Stimulated activated naive CD8-positive, alpha-beta T cell treated with anti-CD3 and anti-CD28 coated beads, Interleukin-15, Interleukin-2, amounts not matched to agents 100 U/mL and 50 U/mL, for 24 hours (primary cell): Measurements from ENCODE around the gene PMPCB.
"Not testable (repeated sequence)": the region's sequence is repeated elsewhere in the genome, so short reads cannot be mapped to it uniquely, and the experiment has no call there.

Experiments used
- ATAC-seq: fragments of 150-1000 bp; cut with Tn5 transposase; one replicate; pipeline ENCODE4 v1.10.0; 2021
- DNase-seq: peaks from one replicate; pipeline ENCODE4 v3.0.0; 2021

PMPCB gene, protein sequence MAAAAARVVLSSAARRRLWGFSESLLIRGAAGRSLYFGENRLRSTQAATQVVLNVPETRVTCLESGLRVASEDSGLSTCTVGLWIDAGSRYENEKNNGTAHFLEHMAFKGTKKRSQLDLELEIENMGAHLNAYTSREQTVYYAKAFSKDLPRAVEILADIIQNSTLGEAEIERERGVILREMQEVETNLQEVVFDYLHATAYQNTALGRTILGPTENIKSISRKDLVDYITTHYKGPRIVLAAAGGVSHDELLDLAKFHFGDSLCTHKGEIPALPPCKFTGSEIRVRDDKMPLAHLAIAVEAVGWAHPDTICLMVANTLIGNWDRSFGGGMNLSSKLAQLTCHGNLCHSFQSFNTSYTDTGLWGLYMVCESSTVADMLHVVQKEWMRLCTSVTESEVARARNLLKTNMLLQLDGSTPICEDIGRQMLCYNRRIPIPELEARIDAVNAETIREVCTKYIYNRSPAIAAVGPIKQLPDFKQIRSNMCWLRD

DNA sequence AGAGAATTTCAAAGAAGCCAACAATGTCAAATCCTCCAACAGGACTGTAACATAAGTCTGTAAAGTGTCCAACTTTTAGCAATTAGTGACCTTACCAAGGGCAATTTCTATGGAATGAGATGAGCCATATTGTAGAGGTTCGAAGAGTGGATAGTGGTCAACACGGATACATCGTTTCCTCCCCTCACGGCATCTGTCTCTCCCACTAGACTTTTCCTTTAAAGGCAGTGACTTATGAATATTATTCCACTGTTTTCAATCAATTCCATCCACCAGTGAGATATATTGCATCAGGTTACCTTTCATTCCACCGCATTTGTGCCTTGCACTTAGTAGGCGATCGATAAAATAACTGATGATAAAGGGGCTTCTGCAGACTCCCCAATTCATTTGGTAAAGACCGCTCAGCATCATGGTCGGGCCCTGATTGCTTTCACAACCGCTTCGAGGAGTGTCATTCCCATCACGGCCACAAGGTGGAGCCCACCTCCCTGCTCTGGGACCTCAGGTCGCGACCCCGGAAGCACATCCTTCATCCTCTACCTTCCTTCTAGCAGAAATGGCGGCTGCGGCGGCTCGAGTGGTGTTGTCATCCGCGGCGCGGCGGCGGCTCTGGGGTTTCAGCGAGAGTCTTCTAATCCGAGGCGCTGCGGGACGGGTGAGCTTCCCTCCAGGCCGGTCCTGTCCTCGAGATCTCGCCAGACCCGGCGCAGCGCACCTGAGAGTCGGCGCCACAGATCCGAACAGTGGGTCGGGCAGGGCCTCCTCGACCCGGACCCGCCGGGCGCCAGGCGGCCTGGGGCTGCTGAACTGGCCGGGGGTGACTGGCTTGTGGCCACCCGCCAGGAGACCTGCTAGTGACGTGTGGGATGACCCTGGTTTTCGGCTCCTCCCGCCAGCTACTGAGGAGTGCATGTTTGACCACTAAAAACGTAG lies at the start of gene PMPCB:
Gene PMPCB, plus strand, starts transcription at position 535 of the 936 bp plus-strand sequence. Its CDS starts 25 bp downstream, at position 560.
- DNase-seq = peak; percentile 97

DNA sequence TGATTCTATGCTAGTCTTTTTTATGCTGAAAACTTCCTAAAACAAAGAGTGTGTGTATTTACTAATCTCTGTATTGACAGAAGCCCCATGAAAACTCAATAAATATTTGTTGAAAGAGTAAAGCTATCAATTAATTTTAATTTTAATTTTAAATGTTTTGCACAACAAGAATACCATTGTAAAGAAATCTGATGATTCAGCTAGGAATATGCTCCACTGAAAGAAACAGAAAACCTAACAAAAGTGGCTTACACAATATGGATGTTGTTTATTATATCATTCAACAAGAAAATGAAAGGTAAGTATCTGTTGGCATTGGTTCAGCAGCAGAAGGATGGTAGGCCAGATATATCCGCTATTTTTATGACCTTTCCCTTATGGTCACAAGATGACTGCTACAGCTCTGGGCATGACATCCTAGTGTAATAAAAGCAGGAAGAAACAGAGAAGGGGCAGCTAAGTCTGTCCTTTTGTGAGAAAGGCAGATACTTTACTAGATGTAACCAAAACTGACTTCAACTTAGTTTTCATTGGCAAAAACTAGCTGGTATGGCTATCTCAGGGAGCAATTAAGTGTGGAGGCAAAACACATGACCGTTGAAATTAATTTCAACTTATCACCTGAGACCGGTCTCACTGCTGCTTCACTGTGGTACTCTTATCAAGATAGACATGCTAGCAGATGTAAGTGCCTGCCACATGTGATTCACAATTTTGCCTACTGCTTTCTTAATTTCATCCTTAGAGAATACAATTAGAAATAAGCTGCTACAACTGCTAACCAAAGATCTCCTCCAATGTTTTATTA lies 43.3 kb upstream of the PMPCB start:
- ATAC-seq, DNase-seq: not testable (repeated sequence)

More for the DNA sequence above, at the start of gene PMPCB:
- peak; percentile 97 for ATAC-seq

DNA sequence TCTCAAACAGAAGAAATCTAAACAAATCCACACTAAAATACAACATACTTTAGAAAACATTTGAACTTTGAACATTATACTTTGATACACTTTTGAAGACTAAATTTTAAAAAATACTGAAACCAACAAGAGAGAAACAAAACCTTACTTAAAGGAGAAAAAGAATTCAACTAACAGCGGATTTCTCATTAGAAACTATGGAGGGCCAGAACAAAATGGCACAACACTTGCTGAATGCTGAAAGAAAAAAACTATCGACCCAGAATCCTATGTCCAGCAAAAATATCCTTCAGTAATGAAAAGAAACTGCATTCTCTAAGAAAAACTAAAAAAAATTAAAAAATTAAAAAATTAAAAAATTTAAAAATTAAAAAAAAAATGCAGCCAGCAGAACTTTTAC lies 33.2 kb upstream of the PMPCB start:
- DNase-seq, ATAC-seq: not testable (repeated sequence)

DNA sequence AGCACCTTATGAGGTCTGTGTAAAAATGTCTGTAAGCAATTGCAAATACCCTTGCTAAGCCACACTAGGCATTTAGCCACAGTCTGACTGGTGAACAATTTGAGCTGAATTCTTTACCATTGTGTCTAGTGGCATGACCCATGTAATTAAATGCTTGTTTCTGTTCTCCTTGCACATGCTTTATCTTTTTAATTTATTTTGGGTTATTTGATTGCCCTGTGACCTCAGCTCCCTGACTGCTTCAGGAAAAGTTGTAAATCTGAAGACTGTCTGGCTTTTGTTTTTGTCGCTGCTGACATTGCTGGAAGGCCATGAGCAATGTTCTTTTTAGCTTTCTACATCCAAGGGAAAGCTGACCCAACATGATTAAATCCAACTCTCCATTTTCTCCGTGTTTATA lies 31.0 kb upstream of the PMPCB start:
- ATAC-seq, DNase-seq: not testable (repeated sequence)

DNA sequence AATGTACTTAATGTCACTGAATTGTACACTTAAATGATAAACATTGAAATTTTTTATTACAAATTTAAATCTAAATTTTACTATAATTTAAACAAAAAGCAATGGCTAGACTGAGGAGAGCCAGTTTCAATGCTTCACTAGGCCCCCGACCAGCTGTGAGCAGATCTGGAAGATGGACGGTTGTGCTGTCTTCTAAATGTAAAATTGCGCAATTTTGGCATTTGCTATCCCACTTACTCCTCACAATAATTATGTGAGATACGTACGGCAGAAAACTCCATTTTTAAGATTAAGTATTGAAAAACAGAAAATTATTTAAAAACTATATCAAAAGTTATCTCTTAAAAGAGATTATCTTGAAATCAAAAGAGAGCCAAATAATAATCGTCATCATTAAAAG lies 23.9 kb upstream of the PMPCB start:
- ATAC-seq, DNase-seq: not testable (repeated sequence)

DNA sequence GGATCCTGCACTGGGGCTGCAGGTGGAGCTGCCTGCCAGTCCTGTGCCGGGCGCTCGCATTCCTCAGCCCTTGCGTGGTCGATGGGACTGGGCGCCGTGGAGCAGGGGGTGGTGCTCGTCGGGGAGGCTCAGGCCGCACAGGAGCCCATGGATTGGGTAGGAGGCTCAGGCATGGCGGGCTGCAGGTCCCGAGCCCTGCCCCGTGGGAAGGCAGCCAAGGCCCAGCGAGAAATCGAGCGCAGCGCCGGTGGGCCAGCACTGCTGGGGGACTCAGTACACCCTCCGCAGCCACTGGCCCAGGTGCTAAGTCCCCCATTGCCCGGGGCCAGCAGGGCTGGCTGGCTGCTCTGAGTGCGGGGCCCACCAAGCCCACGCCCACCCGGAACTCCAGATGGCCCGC lies 22.4 kb upstream of the PMPCB start:
- not testable (repeated sequence) for DNase-seq, ATAC-seq

DNA sequence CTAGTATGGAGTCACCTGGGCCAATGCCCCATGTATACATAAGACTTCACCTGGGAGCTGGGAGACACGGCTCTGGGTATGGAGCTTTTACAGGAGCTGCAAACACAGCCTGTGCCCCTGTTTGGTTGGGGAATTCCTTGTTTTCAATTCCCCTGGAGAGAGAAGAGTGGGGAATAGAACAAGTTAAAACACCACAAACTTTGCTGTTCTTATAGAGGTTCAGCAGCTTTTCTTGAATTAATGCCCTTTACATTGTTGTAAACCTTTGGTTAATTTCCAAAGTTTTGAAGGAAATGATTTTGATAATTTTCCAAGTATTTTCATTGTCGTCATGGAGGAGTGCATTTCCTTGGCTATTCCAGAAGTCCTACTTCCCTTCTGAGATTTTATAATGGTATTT lies 19.0 kb upstream of the PMPCB start:
- not testable (repeated sequence) for ATAC-seq, DNase-seq

DNA sequence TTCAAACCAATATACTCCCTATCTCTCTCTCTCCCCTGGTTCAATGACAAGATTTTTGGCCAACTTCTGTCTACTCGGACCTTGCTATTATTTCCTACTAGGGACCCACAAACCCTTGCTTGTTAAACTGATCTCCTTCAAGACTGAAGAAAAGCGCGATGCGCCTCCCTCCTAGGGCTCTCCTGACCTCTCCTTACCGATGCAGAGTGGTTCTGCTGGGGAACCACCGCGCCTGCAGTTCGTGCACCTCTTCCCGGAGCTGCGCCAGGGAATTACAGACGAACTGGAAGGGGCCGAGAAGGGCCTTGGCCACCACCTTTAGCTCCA lies 17.6 kb upstream of the PMPCB start:
- not testable (repeated sequence) for DNase-seq
- ATAC-seq = peak; percentile 28

DNA sequence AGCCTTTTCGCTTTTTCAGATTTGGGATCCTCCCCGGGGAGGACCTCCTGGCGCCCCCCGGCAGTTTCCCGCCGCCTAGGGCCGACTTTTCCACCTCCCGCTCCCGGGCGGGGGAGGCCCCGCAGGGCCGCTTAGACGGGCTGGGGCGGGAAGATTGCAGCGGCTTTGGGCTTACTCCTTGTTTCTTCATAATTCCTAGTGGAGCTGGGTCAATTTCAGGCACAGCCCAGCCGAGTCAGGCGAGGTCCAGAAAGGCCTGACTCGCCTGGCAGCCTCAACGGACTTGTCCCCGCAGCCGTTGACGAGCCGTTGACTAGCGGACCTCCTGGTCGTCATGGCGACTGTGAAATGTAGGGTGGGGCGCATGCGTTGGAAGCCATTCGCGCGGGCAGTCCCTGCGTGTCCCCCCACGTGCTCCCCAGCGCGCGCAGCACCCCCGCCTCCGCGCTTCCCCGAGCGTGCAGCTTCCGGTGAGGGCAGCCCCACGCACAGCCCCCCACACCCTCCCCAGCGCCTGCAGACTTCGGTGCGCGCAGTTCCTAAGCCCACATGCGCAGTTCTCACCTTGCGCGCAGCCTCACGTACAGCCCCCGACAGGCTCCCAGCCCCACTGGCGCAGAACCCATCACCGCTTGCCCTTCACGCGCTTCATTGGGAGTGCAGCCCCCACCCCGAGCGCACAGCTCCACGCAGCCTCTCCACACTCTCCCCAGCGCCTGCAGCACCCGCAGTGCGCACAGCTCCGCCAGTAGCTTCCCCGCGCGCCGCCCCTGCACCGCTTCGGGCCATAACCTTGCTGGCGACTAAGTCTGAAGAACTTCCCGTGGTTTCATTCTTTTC lies 17.1 kb upstream of the PMPCB start:
- ATAC-seq = peak; percentile 92
- peak; percentile 90 for DNase-seq

DNA sequence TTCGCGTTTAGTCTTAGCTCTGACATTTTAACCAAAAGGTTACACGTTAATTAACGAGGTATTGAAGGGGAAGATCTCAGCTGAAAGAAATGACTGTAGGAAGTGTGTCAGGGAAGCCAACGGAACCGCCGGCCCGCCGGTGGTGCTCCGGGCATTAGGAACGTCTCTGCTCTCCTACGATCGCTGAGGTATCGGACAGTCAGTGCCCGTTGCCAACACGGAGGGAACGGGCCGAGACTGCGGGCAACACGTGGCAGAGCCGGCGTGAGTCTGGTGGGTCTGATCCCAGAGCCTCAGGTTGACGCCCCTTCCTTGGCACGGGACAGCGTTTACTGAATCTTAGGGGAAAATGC lies 16.5 kb upstream of the PMPCB start:
- DNase-seq (peak; percentile 28), ATAC-seq (peak; percentile 4)

DNA sequence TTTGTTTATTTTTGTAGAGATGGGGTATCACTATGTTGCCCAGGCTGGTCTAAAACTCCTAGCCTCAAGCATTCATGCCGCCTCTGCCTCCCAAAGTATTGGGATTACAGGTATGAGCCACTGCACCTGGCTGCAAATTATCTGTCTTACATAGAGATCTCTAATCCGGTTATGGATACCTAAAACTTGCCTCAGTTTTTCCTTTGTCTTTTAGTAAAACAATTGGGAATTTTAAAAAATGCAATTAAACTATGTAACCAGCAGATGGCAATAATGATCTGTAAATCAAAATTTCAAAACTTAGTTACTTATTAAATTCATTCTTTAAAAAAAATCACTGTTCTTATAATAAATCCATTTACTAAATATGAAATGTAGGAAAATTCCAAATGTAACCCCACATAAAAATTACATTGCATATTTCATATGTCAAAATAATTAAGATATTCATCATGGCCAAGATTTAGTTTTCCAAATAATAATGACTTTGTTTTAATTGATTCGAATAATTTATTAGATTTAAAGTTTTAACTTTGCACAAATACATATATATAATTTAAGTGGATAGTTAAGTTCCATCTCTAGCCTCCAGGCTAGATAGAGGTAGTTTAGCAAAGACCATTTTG lies 14.3 kb upstream of the PMPCB start:
- not testable (repeated sequence) for DNase-seq, ATAC-seq

DNA sequence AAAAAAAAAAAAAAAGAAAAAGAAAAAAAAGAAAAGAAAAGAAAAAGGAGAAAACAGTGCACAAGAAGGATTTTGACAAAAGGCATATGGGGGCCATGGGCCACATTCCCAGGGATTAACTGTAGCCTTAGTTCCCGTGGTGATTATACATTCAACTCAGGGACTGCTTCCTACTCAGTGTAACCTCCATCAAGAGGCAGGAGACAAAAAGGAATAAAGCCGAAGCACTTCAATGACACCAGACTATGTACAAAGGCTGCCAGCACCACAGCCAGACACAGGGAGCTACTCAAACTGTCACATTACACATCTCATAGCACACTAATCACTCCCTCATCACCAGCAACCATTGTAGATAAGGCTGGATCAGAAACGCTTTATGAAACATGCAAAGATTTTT lies 5.1 kb upstream of the PMPCB start:
- DNase-seq (no peak), ATAC-seq (no peak)

DNA sequence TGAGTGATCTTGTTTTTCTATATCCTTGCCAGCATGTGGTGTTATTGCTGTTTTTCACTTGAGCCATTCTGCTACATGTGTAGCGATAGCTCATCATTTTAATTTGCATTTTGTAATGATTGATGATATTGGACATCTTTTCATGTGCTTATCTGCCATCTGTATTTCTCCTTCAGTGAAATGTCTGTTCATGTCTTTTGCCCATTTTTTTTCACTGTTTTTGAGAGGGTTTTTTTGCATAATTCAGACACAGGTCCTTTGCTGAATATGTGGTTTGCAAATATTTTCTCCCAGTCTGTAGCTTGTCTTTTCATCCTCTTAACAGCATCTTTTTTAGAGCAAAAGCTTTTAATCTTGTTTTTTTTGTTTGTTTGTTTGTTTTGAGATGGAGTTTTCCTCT lies 3.7 kb upstream of the PMPCB start:
- no peak for ATAC-seq

DNA sequence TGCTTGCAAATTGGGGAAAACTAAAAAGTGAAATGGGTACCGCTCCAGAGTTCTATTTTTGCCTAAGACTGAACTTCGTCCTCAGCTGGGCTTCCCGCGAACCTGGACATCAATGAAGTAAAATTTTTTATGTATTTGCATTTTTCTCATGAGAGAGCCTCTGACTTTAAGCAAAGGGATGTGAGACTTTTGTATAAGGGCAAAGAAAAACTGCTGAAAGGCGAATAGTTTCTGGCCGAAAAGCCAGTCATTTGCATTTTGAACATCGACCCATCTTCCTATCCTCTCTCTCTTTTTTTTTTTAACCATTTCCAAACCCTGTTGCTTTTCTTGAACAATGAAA lies 573 bp downstream of the PMPCB start:
- no peak for ATAC-seq
- DNase-seq = no peak

More for the DNA sequence above, 3.7 kb upstream of the PMPCB start:
- no peak for DNase-seq

DNA sequence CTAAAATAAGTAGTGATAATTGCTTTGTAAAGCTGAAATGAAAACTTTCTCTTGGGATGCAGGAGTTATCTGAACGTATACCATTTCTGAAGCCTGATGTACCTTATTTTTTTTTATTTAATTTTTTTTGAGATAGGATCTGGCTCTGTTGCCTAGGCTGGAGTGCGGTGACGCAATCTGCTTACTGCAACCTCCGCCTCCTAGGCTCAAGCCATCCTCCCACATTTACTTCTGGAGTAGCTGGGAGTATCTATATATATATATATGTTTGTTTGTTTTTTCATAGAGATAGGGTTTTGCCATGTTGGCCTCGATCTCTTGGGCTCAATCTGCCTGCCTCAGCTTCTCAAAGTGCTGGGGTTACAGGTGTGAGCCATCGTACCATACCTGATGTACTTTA lies 2.4 kb downstream of the PMPCB start:
- ATAC-seq = no peak
- no peak for DNase-seq

DNA sequence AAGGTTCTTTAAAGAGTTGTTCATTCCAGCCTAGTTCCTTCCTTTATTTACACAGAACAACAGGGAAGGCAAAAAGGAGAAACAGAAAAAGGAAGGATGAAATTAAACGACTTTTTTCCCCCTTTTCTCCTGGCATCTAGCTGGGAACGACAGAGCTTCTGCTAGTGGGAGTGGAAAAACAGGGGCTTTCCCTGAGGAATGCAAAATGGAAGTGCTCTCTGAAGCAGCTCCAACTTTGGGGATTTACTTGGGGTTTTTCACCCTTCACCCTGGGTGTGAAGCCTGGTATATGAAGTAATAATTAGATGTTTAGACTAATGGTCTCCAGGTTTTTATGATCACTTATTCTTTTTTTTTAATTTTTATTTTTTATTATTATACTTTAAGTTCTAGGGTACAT lies 4.2 kb downstream of the PMPCB start:
- ATAC-seq (no peak), DNase-seq (no peak)

DNA sequence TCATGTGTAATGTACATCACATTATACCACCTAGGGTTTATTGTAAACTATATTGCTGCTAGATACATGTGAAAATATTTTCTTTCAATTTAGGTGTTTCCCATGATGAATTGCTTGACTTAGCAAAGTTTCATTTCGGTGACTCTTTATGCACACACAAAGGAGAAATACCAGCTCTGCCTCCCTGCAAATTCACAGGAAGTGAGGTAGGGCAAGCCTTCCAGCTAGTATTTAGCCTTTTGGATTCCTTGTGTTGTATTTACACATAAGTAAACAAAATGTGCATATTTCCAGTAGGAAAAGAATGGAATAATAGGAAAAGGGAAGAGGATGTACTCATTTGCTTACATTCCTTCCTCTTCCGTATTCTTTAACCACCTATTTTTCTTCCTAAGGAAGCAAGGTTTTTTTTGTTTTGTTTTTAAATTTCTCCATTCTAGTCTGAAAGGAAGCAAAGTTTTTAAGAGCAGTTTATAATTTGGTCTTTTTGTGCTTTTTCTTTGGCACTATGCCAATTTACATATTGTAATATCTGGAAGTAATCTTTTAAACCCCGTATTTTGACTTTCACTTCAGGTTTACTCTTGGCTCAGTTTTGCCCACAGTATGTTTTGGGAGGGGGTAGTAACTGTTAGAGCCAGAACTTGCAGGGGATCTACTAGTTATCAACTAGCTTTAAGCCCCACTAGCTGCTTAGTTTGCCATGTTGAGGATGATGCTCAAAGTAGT lies 10.4 kb downstream of the PMPCB start:
- DNase-seq = no peak
- ATAC-seq = no peak

DNA sequence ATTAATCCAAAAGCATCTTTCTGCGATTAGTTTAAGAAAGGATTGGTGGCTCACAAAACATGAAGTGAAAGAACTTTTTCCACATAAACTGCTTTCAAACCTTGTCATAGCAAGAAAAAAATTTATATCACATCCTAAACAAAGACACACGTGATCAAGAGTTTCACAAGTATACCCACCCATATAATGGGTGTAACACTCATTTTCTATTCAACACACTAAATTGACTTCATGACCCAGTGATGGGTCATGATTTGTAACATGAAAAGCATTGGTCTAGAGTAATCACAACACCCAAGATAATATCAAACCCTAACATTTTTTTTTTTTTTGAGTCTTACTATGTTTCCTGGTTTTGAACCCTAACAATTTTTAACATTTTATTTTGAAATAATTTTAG lies 17.6 kb downstream of the PMPCB start:
- no peak for ATAC-seq
- DNase-seq = no peak

DNA sequence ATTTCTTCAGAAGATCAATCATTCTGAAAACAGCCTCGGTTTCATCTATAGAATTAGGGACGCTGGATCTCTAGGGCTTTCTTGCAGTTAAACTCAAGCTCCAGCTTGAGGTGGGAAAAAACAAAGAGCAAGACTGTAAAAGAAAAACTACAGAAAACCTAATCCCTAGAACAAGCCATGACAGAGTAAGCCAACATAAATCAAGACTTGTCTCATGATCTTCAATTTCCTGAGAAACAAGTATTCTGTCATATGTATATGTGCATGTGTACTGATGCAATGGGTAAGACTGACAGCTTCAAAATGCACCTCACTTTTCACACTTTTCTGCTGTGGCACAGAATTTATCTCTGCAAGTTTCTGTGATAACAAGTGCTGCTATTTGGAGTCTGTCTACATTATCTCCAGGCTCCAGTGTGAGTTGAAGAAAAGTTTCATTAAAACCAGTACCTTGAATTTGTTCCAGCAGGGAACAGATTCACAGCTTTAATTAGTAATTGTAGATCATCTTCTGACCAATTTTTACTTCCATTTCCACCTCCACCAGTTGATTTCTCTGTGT lies 19.2 kb downstream of the PMPCB start:
- no peak for DNase-seq
- ATAC-seq = no peak

DNA sequence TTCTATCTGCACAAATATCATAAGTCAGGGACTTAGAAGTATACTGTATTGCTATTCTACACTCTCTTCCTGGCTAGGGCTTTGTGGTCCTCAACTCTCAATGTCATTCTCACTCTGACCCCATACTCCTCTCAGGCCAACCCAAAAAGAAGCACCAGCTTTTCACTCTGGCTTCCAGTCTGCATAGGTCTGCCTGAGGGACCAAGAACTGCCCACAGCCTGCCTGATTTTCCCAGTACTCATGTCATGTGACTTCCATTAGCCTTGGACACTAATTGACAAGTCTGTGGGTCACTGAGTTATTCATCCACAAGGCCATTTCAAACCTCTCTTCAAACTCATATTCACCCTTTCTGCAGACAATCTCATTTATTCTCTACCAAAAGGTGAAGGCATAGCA lies 19.8 kb downstream of the PMPCB start:
- DNase-seq (no peak), ATAC-seq (no peak)
